ENCODE measurements around the gene MAP3K7CL.
"Not testable (repeated sequence)": the region's sequence is repeated elsewhere in the genome, so short reads cannot be mapped to it uniquely, and the experiment has no call there.

Gene MAP3K7CL

DNA sequence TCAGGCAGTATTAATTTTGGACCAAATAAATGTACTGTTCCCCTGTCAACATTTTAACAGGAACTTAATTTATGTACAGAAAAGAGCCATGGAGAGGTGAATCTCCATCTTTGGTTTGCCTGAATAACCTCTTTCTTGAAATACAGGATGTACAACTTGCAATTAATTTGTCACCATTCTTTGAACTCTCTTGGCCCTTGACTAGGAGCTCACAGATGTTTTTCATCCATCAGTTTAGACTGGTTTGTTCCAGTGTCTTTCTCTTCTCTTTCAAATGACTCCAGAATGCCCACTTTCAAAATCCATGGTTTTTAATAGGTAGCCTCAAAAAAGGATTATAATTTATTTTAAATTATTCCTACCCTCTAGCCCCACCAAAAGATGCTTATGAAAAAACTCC, 5.0 kb downstream of the MAP3K7CL start:
- DNase-seq, result no peak

DNA sequence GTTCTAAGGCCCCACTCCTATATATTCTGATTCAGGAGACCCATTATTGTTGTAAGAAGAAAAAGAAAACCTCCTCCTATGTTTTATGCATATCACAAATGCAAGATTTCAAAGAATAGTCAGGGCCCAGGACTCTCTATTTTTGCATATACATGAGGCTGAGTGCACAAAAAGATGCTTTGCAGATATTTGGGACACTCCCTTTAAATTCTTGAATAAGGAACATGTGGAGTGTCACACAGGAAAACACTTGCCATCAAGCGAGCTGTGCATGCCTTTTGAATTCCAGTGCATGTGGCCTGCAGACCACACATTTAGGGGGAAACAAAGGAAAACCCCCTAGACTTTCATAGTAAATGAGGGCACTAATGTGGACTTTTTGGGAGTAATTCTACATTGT, 5.6 kb downstream of the MAP3K7CL start:
- DNase-seq, result no peak

DNA sequence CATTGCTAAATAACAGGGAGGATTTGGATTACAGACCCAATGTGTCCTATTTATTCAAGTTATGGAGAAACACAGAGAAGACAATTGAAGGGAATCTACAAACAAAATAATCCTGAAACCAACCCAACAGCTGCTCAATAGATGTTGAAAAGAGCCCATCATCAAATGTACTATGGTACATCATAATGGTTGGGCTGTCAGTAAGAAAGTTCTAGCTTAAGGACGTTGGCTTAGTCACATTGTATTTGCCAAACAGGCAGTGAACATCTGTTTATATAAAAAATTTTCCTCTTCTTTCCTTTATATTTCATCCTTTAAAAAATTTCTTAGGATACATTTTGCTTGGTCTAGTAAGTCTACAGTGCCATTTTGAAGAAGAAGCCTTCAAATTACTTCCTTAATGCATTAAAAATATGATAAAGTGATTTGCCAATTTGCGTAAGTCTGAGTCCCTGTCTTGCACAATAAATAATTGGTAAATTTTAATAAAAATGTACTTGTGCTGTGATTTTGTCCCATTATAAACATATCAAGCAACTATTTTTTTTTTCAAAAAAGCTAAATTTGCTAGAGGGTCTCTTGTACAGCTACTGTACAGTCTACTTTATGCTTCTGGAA, 14.4 kb downstream of the MAP3K7CL start:
- no peak for DNase-seq

DNA sequence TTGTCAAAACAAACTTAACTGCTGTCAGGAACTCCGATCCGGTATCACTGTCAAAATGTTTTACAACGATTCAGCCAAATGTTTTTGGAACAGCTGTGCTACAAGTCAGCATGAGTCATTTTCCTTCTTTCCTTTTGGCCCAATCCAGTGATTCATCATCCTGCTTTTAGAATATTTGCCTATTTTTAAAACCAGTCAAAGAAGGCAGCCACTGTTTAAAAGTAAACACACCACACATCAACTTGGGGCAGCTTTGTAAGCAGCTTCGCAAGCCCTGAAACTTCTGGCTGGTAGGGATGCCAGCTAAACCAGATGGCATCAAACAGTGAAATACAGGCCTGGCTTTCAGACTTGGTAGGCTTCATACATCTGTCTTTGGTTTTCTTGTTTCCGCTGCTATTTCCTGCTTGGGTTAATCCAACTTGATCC, 14.9 kb downstream of the MAP3K7CL start:
- no peak for DNase-seq

DNA sequence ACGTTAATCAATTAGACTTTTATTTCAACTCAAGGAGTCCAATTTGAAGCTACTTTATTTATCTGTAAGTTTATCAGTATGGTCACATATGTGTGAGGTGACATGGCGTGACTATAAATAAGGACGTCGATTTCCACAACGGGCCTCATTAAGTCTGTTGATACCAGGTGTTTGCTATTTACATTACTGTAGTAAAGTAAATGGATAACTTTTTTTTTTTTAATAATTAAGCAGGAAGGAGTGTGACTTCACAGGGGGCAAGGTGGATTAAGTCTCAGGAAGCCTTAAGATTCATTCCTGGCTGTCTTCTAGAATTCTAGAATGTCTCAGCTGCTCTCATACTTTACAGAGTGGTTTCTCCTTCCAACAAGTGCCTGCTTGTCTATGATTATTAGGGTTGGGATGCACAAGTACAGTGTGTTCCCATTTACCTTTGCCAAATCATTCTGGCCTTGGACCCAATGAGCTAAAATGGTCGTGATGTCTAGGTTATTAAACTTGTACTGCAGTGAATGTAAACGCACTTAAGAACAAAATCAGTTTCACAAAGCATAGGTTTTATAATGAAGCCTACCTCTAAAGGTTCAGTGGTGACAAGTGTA, 15.5 kb downstream of the MAP3K7CL start:
- DNase-seq, result no peak

DNA sequence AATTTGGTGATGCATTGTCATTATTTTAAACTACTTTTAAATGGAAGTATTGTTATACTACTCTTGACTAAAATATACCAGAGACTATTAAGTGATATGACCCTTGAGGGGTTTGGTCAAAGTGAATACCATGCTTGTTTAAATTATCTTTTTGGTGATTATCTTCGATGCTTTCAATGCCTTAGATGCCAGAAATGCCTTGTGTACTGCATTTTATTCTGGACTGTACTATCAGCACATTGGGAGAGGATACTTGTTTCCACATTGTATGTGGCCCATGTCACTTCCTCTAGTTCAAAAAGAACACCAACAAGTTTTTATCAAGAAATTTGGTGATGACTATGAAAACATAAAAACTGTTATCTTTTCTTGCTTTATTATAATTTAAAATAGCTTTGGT, 16.3 kb downstream of the MAP3K7CL start:
- DNase-seq, result no peak

DNA sequence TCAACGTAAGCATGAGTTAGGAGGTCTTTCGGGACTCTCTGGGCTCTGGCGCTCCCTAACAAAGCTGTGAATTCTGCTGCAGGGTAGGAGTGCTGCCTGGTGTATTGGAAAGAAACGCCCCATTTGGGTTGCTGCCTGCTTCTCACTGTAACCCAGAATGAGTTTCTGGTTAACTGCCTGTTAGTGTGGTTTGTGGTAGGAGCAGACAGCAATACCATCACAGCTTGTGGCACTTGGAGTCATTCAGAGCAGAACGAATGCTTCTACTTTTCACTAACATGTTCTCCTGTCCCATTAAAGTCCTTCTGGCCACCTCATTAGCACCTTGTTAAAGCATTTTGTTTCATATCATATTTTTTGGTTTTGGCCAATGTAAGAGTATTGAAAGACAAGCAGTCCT, 18.1 kb downstream of the MAP3K7CL start:
- no peak for DNase-seq

DNA sequence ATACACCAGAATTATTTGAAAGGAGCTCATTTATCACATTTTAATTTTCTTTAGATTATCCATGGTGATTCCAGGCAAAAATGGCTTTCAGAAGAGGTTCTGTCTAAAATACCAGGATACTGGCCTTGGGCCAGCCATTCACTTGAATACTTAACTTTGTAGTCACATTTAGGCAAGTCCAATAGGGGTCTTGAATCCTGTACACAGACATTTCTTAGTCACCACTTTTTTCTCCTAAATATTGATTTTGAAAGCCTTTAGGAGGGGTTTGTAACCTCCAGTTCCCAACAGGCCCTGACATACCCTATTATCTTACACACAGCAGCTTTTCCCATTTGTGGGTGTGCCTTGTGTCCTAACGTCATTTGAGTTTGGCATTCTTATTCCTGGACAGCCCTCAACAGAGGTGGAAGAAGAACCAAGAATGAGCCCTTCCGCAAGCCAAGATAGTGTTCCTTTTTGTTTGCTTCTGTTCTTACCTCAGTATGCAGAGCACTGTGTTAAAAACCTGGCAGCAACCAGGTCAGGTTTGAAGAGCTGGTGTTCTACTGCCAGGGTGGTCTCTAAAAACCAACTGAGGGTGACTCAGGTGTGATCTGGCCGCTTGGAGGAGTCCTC, 19.5 kb downstream of the MAP3K7CL start:
- no peak for DNase-seq

DNA sequence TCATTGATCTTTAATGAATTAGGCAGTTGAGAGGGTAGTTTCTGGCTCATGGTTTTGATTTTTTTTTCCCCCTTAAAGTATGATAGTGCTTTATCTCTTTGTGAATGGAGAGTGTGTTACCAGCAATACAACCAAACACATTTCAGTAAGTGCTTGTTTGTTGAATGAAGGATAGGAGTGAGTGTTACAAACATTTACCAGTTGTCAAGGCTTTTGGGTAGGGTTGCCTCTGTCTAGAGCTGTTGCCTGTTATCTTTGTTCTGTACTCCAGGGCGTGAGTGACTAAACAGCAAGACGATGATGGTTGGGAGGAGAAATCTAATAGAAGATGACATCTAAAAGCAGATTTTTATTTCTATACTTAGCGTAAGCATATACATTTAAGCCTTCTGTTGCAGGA, 21.5 kb downstream of the MAP3K7CL start:
- DNase-seq, result no peak

DNA sequence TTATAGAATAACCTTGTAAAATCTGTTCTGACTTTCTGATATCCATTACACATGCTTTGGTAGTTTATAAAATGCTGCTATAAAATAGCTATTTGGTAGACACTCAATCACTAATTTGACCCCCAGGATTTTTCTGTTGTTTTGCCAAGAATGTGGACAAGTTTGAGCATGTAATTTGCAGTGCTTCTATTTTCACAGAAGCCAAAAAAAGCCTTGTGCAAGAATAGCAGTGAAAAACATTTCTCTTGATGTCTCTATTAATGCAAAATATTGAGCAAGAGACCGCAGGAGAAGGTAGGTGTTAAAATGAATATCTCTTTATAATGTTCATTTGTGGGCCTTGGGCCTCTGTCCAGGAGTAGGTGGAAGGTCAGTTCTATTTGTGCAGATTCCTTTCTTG, 22.5 kb downstream of the MAP3K7CL start:
- no peak for DNase-seq

DNA sequence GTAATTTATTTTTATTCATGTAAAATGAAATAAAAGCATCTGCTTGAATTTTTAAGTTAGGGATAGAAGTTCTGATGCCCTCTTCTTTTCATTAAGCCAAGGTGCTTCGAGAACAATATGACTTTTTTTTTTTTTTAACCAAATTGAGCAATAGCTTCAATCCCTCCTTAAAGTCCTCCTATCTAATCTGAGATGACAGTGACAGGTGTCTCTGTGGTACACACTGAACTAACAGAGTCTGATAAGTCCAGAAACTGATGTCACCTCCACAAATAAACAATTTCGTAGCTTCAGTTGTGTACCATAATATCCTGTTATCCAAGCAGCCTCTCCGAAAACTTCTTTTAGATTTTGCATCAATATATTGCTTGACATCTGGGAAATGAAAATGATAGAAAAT, 23.8 kb downstream of the MAP3K7CL start:
- DNase-seq, result no peak

DNA sequence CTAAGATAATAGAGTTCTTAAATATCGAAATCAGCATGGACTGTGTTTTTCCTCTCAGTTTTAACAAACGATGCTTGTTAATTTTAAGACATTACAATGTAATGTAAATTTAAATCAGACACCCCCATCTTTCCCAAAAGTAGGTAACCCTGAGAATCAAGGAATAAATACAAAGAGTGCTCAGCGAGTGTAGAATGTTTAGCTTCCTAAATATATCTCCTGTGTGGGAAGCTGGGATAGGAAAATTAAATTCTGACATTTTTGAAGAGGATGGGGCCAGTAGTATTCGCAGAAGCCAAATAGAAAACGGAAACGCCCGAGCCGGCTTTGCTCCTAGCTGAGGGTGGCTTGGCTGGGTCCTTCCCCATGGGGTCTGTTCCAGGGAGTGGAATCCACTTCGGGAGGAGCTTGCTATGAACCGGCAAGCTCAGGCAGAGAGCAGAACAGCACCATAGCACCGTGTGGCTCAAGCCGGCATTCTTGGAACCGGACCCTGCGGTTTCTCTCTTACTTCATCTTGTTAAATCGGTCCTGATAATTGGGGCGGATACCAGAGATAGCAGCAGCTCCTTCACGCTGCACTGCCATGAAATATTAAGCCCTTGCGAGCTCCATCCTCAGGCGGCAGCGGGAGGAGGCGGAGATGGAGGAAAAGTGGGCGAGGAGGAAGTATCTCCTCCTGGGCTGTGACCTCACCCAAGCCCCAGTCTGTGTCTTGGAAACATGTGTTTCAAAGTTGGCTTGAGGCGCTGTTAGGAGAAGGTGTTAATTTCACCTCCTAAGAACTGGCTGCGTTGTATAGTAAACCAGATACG, 24.9 kb downstream of the MAP3K7CL start:
- DNase-seq, result peak; percentile 53

DNA sequence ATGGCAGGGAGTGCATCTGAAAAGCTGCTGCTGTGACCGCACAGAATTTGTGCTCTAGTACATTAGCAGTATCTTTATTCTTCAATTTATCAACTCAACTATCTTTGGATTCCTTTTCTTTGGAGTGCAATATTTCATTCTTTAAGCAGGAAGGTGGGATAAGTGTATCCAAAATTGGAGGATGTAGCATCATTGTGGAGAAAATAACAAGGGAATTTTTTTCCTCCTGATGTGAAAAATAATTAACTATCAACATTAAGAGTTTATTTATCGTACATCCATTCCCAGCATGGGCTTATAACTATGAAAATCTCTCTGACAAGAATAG, 25.5 kb downstream of the MAP3K7CL start:
- DNase-seq, result no peak

DNA sequence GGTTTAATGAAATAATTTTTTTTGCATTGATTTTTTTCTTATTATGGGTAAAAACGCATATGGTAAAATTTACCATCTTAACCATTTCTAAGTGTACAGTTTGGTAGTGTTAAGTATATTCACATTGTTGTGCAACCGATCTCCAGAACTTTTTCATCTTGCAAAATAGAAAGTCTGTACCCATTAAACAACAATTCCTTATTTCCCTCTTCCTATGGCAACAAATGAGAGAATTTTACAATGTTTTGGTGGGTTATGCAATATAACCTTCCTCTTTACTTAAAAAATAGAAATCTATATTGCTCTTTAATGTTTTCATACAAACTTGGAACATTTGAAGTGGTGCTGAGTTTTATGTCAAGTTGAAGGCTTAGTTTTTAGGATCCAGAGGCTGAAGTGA, 26.6 kb downstream of the MAP3K7CL start:
- no peak for DNase-seq

DNA sequence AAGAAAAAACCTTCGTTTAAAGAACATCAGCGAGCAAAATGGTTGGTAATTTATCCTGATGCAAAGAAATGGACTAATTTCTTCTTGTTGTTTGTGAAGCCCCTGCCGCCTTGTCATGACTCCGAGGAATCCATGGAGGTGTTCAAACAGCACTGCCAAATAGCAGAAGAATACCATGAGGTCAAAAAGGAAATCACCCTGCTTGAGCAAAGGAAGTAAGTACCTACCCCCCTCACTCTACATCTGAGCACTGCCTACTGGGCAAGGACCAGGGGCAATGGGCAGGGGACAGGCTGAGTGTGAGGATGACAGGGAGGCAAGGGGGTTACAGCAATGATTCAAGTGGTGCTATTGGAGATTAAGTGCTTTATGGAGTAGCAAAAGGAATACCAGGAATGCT, 29.4 kb downstream of the MAP3K7CL start:
- DNase-seq, result no peak

DNA sequence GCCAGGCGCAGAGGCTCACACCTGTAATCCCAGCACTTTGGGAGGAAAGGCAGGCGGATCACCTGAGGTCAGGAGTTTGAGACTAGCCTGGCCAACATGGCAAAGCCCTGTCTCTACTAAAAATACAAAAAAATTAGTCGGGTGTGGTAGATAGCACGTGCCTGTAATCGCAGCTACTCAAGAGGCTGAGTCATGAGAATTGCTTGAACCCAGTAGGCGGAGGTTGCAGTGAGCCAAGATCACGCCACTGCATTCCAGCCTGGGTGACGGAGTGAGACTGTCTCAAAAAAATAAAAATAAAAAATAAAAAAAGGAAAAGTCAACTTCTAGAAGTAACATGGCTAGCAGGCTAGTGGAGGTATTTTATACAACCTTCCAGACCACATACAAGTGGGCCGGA, 32.4 kb downstream of the MAP3K7CL start:
- not testable (repeated sequence) for DNase-seq

DNA sequence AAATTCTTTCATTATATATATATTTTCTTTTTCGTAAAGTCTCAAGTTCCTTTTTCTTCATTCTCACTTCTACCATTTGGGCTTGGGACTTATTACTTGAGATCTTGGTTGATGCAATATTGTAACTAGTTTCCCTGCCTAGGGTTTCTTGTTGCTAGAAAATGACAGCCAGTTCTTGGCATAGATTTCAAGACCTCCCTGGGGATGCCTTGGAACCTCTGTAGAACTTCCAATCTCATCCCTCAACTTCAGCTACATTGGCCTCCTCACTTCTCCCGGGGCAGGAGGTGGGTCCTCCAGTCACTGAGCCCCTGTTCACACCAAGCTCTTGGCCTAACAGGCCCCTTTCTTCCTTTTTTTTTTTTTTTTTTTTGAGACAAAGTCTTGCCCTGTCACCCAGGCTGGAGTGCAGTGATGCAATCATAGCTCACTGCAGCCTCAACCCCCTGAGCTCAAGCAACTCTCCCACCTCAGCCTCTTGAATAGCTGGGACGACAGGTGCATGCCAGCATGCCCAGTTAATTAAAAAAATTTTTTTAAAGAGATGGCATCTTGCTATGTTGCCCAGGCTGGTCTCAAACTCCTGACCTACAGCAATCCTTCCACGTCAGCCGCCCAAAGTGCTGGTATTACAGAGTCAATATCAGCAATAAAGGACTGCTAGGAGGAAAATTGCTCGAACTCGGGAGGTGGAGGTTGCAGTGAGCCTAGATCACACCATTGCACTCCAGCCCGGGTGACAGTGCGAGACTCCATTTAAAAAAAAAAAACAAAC, 33.1 kb downstream of the MAP3K7CL start:
- DNase-seq, result no peak

DNA sequence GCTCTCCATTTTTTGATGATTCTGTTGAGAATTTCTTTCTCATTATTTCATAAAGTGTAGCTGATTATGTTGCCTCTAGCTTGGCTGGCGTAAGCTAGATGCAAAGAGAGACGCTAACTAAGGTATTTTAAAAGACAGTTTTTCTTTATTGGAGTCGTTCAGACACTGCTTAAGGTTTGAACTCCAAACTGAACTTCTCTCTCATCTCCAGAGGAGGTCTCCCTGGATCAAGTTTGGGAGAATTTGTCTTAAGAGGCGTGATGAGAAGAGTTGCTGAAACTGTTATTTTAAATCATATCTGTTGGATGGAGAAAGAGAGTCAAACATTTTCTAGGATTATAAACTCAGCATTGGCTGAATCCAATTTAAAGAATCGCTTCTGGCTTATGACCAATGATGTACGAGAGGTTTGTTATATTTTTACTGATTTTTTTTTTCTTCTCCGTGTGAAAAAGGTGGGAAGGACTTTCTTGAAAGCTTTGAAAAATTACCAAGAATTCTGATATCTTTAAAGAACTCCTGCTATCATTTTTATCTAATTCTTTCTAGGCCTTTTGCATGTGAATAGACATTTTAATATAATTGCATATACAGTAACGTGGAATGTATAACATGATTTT, 34.0 kb downstream of the MAP3K7CL start:
- no peak for DNase-seq

DNA sequence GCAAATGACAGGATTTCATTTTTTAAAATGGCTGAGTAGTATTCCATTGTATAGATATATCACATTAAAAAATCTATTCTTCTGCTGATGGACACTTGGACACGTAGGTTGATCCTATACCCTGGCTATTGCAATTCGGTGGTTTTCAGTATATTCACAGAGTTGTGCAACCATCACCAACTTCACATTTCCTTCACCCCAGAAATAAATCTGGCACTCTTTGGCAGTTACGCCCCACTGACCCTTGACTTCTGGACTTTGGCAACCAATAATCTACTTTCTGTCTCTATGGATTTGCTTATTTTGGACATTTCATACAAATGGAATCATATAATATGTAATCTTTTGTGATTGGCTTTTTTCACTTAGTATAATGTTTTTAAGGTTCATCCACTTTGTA, 35.9 kb downstream of the MAP3K7CL start:
- DNase-seq, result no peak

DNA sequence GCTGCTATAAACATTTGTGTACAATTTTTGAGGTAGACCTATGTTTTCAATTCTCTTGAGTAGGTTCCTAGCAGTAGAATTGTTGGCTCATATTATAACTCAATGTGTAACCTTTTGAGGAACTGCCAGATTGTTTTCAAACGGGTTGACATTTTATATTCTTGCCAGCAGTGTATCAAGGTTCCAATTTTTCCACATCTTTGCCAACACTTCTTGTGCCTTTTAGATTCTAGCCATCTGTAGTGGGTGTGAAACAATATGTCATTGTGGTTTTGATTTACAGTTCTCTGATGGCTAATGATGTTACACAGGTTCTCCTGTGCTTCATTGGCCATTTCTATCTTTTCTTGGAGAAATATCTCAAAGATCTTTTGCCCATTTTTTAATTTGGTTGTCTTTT, 36.4 kb downstream of the MAP3K7CL start:
- DNase-seq, result no peak

DNA sequence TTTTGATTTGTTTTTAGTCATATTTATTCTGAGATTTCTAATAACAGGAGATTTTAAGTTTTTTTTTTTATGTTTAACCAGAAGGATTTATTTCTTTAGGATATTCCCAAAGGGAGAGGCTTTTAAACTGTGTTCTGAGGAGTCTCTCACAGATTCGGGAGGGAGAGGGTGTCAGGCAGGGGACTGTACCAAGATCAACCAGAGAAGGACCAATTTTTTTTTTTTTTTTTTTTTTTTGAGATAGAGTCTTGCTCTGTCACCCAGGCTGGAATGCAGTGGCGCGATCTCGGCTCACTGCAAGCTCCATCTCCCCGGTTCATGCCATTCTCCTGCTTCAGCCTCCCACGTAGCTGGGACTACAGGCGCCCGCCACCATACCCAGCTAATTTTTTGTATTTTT, 37.0 kb downstream of the MAP3K7CL start:
- DNase-seq, result not testable (repeated sequence)

DNA sequence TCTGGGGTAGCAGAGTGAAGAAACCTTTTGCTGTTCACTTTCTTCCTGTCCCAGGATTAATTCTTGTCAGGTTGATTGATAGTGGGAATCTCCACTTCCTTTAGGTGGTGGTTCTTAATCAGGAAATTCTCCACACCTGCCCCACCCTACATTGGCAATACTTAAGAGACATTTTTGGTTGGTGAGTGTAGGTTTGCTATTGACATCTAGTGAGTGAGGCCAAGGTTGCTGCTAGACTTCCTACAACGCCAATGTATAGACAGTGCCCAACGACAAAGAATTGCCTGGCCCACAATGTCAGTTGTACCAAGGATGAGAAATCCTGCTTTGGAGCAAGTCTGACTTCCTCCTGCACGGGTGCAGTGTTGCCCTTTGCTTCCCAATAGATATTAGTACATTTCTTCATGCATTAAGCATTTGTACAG, 38.5 kb downstream of the MAP3K7CL start:
- DNase-seq, result no peak

DNA sequence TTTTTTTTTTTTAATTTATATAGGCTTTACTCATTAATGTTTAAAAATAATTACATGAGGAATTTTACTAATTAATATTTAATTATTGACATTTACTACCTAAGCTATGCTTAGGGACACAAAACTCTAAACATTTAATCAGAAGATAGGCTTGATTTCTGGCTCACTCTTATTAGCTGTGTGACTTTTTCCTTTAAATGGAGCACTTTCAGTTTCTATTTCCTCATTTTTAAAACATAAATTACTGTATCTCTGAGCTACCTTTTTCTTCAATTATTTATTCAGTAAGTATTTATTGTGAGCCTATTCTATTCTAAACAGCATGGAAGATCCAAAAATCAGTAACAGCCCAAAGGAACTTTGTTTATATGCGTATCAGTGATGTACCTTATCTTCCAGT, 40.5 kb downstream of the MAP3K7CL start:
- no peak for DNase-seq

All from retina (tissue), 1 donor.